H7 (cell line): Measurements from ENCODE around the gene ICE1. TPM values are rescaled to one million over a fixed set of nuclear protein-coding genes. Genes with fewer than 3 reads are reported as not detected.

Source experiments
- DNase-seq: peaks from one replicate; pipeline ENCODE4 v3.0.0; 2012
- H3K27me3 ChIP-seq: 2 replicates; pipeline ENCODE4 v1.6.0; 2011; ENCODE audit warnings: mild to moderate bottlenecking, low read length; ENCODE audit not compliant: control insufficient read depth, insufficient read depth
- H3K36me3 ChIP-seq: replicated peaks from 2 replicates; pipeline ENCODE4 v1.5.1; 2011; ENCODE audit warnings: low read length; ENCODE audit not compliant: control insufficient read depth, insufficient read depth
- H3K4me3 ChIP-seq: 2 replicates; pipeline ENCODE4 v1.5.1; 2011; ENCODE audit warnings: low read depth, mild to moderate bottlenecking, control low read depth, low read length, moderate library complexity; ENCODE audit not compliant: insufficient read depth
- total RNA-seq: library from RNA; depleted of rRNA; stranded (reverse); fragments of >200 nt; shearing (Covaris generic); gene quantifications from 2 replicates; pipeline ENCODE4 v1.2.3, GENCODE V29; 2014; rRNA removed

Gene ICE1, protein sequence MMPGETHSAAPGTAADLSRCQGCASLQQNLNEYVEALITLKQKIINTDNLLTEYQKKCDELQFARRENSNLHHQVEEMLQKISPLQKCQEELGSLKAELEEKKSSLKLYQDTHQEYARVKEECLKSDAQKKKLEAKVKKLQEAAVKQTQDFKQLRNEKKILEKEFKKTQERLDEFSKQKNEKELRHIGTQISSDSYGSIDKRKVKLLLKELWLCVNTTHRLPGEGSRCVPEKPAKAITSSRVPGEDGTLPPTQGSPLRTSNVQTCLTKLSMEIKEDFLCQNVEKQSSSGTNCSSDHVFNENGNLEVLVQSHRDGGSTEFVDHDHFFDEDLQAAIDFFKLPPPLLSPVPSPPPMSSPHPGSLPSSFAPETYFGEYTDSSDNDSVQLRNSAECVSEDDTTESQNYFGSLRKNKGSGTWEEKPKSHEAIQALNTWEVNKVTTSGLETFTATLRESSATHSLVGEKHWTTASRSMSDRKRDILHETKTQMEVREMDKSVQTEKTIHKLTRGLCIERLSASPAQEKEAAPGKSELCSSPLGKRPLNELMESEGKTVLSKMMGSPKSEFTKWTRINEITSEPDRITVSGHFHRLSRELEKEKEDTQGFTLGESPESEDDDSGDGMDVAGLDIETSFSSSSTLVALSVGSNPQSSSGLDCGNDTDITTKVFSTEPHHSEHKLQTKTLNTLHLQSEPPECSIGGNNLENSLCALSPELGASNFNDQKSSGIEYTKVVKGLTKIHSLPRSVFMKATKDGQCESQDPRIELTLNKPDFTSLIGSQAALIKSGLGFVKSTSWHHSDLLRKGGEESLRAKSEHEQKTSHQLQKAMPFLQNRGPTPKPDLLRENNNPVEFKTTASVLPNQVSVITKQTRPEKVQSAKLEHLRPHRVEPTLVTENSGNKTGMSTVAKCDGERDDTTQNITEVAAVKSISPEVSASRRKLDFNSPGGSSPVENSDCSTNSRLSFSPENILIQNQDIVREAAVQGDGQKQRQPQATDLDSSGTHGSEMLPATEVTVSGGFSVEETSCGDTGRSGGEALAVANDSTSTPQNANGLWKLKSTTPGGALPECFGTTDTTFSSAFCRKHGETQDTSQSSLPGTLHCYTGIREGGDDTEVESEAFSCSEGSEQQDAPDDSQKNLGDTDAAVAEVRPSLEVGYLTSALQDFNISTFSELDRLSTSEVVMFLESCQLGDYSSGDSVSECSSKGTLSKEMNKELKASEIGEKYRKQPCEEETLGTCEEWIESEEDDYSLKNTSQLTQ (N-terminal part only)
- 20.3 and 29.4 TPM in 2 replicates for total RNA-seq

DNA sequence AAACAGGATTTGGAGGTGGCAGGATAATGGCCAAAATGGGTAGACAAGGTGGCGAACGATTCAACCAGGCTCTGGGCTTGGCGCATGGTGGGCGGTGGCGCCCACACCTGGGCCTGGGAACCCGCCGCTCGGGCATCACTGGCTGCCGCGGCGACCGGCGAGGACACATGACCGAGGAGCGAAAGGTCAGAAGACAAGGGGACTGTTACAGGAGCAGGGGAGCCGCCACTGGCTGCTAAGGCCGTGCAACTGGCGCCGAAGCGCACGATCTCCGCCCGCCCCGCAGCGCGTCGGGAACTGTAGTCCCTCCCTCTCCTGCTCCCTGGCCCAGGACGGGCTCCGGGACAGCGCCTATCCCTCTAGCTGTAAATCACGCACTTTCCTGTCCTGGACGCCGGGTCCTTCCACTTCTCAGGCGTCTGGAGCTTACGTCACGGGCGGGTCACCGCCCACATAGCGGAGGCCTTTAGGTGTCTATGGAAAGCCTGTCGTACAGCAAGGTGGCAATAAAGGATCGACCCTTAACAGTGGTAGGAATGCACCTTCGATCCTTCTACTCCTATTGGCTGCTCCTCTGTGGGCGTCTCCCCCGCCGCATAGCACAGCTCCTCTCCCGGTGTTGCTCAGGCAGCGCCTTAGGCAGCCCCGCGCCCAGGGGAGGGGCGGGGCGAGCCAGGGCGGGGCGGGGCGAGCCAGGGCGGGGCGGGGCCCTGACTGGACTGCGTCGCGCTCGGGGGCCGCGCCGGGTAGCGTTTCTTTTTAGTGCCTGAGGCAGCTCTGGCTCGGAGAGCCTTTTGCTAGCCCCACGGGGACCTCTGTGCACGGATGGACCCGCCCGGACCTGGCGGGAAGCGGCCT, at the start of gene ICE1:
TSS of gene ICE1 (plus strand) at position 717 of the 858 bp plus-strand sequence. CDS start 239 bp downstream, outside the sequence.
- Histone ChIP-seq H3K27me3 (no peaks in the 10 kb centered on the region), H3K4me3 (peak within 1 kb of the TSS; percentile 88), H3K36me3 (no peaks in the 10 kb centered on the region)
- peak; percentile 95 for DNase-seq

DNA sequence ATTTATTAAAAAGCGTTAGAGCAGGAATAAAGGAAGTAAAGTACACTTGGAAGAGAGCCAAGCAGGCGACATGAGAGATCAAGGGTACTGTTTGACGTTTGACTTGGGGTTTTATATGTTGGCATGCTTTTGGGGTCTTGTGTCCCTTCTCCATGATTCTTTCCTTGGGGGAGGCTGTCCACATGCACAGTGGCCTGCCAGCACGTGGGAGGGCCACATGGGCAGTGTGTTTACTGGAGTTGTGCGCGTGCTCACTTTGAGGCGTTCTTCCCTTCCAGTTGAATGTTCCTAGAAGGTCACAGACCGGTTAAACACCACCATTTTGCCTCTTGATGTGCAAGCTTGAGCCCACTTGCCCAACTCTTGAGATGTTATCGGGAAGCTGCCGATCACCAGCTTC, 49.5 kb upstream of the ICE1 start:
- Histone ChIP-seq H3K27me3 (no peaks in the 10 kb centered on the region), H3K4me3 (no peak overlapping the region), H3K36me3 (no peaks in the 10 kb centered on the region)
- DNase-seq = no peak

DNA sequence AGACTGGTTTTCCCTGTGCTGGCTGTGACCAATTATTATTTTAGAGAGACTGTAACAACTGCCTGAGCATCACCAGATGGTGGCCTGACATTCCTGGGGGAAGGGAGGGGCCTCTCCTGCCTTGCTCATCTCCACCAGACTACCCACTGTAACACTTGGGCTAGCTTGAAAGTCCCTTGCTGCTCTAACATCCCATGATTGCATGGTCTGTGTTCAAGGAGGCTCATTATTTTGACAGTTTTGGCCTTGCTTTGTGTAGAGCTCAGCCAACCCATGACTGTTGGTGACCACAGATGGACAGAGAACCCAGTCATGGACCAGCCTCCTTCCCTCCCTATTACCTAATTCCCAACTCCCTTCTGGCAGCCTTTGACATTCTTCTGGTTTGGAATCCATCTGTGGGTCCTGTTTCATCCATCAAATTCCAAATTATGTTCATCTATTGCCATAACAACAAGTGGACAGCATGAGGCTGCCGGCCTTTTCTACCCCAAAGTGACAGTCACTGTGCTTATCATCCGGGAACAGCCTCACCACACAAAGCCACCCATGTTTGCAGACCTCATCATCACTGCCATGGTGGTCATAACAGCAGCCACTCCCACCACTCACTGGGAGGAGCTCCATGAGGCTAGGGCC, 49.0 kb upstream of the ICE1 start:
- no peaks in the 10 kb centered on the region for H3K36me3 ChIP-seq
- no peaks in the 10 kb centered on the region for H3K27me3 ChIP-seq
- H3K4me3 ChIP-seq = no peak overlapping the region
- no peak for DNase-seq

DNA sequence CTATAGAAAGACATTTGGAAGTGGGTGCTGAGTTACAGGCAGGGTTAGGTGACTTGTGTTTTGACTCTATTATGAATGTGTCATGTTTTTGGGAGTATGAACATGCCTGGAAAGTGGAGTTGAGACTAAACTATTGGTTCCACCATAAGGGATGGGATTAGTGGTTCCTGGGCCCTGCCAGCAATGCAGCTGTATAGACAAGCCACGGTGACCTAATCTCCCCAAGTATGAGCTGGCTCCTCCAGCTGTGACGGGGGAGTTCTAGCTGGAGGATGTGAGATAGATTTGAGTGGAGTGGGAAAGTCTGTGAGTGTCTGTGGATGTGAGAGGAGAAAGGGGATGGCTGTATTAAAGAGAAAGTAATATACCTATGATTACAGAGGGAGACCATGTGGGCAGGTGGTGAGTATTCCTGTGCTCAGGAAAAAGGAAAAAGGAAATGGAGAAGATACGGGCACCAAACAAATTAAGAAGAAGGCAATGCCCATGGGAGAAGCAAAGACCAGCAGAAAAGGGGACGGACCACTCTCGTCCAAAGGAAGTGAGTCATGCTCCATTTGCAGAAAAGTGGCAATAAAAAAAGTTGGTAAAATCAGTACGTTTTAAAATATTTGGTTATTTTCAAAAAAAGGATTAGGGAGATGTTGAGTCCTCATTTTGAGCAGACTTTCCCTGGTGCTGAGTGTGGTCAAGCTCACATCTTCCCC, 48.3 kb upstream of the ICE1 start:
- Histone ChIP-seq H3K27me3 (no peaks in the 10 kb centered on the region), H3K36me3 (no peaks in the 10 kb centered on the region)
- no peak for DNase-seq

DNA sequence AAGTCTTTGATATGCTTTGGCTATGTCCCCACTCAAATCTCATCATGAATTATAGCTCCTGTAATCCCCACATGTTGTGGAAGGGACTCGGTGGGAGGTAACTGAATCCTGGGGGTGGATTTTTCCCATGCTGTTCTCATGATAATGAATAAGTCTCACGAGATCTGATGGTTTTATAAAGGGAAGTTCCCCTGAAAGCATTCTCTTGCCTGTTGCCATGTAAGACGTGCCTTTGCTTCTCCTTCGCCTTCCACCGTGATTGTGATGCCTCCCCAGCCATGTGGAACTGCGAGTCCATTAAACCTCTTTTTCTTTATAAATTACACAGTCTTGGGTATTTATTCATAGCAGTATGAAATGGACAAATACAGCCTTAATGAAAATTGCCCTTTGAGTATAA, 44.7 kb upstream of the ICE1 start:
- no peaks in the 10 kb centered on the region for H3K36me3 ChIP-seq
- no peak for DNase-seq
- H3K4me3 ChIP-seq = no peak overlapping the region
- no peaks in the 10 kb centered on the region for H3K27me3 ChIP-seq

More for the DNA sequence above, 48.3 kb upstream of the ICE1 start:
- no peak overlapping the region for H3K4me3 ChIP-seq

DNA sequence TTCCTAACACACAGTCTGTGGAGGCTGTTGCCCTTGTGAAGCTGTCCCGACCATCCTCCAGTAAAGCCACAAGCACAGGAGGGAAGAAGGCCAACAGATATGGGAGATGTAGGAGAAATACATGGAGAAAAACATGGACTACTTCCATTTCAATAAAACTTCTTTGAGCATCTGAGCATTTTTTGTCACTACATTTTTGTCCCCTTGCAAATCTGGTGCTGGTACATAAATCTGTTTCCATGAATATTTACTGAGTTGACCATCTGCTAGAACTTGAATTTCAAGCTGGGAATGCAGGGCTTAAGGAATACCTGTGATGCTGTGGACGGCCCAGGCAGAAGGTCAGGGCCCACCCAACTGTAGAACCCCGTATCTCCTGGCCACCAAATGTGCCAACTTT, 43.9 kb upstream of the ICE1 start:
- no peak for DNase-seq
- no peaks in the 10 kb centered on the region for H3K27me3 ChIP-seq
- H3K4me3 ChIP-seq = no peak overlapping the region
- H3K36me3 ChIP-seq = no peaks in the 10 kb centered on the region

DNA sequence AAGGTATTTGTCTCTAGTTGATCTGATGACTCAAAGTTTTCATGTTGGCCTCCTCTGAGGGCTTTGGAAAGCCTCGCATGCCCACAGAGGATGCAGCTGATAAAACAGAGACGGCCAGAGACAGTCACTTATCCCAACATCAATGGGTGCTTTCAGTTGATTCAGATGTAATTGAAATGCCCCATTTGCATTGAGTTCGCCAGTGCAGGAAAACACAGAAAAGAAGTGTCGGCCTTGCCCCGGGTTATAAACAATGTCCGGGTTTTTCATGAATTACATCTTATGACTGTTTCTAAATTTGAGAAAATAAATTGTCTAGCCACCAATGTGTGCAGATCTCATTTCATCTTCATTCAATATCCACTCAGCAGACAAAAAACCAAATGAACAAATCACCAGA, 42.2 kb upstream of the ICE1 start:
- Histone ChIP-seq H3K36me3 (no peaks in the 10 kb centered on the region), H3K27me3 (no peaks in the 10 kb centered on the region), H3K4me3 (no peak overlapping the region)
- no peak for DNase-seq

DNA sequence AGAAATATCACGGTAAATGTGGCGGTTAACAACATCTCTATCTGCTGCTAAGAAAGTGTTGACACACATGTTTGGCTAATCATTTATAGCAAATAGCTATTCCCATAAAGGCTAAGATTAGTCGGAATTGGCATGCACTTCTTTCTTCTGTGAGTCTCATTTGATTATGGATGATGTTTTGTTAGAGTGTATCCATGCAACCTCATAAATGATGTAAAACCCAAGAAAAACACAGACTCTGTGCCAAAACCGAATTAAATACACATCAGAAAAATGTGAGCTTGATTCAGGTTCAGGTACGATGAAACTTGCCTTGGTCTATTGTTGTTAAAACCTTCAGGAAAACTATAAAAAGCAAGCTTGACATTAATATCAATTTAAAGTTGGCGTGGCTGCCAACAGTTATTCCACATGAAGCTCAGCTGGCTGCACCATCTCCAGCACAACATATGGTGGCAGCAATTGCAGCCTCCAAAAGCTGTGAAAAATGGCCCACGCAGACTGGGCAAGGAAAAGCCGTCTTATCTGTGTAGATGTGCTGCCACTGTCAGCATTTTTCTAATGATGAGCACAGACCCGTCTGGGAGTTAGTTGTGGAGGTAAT, 41.1 kb upstream of the ICE1 start:
- no peaks in the 10 kb centered on the region for H3K27me3 ChIP-seq
- H3K36me3 ChIP-seq = no peaks in the 10 kb centered on the region
- DNase-seq = peak; percentile 7
- H3K4me3 ChIP-seq = no peak overlapping the region

DNA sequence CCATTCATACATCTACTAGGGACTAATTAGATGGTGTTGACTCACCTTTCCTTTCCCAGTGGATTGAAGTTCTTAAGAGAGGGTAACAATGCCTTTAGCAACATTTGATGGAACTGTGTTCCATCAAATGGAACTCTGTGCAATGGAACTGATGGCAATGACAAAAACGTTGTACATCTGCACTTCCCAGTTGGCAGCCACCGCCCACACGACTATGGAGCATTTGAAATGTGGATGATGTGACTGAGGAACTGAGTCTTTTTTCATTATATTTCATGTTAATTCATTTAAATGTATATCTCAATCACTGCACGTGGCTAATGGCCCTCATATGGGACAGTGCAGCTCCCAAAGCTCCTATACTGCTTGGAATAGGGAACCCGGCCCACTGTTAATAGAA, 39.0 kb upstream of the ICE1 start:
- Histone ChIP-seq H3K27me3 (no peaks in the 10 kb centered on the region), H3K36me3 (no peaks in the 10 kb centered on the region)
- no peak for DNase-seq

DNA sequence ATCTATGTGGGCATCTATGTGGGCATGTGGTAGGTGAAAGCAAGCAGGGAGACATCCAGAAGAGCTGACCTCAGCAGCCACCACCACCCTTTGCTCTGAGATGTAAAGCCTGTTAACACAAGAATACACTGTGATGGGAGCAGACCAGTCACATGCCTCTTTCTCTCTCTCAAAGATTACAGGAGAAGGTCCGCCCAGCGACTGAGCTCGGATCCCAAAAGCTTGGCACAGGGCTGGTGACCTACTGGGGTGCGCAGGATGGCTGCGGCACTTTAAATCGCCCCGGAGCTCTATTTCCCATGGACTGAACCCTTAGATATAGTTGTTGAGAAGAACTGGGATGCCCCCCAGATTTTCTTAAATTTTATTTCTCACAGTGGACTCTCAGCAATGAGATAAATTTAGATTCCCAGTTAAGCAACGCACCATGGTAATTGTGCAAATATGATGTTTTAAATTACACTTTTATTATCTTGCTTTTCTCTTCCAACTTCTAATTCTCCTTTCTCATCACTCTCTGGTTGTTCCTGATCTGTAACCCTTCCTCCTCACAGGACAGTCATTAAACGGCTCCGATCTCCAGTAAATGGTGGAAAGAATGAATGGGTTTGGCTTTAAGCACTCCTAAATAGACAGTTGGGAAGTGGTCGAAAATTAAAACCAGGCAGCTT, 37.7 kb upstream of the ICE1 start:
- Histone ChIP-seq H3K4me3 (no peak overlapping the region), H3K36me3 (no peaks in the 10 kb centered on the region), H3K27me3 (no peaks in the 10 kb centered on the region)
- DNase-seq = no peak

More for the DNA sequence above, 39.0 kb upstream of the ICE1 start:
- H3K4me3 ChIP-seq = no peak overlapping the region

DNA sequence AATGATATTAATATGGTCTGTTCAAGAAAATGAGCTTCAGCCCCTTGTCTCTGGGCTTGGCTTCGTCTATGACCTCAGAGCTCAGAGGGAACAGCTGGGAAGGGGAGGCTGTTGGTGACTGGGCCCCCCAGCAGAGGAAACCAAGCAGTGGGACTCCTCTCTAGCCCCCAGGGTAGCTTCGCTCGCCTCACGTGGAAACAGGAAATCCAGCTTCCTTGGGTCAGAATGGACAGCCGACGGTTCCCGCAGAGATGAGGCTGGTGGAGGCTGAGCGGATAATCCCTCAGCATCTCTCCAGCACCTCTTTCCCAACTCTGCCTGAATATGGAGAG, 37.2 kb upstream of the ICE1 start:
- Histone ChIP-seq H3K36me3 (no peaks in the 10 kb centered on the region), H3K27me3 (no peaks in the 10 kb centered on the region), H3K4me3 (no peak overlapping the region)

DNA sequence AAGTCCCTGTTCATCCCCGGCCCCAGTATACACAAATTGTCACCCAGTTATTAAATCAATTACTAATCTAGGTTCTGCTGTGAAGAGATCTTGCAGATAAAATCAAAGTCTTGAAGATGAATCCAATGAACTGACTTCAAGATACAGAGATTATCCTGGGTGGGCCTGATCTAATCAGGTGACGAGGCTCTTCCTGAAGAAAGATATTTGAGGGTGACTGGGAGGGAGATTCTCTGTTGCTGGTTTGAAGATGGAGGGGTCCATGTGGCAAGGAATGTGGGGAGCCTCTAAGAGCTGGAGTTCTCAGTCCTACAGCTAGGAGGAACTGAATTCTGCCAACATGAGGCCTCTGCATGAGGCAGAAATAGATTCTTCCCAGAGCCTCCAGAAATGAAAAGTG, 36.1 kb upstream of the ICE1 start:
- no peak for DNase-seq
- Histone ChIP-seq H3K4me3 (no peak overlapping the region), H3K36me3 (no peaks in the 10 kb centered on the region), H3K27me3 (no peaks in the 10 kb centered on the region)

More for the DNA sequence above, 37.2 kb upstream of the ICE1 start:
- DNase-seq = no peak
